CD4-positive, alpha-beta T cell treated with Interleukin-17A for 1 hour (primary cell): ENCODE results near the gene SOX6.
"Not testable (repeated sequence)": the region's sequence is repeated elsewhere in the genome, so short reads cannot be mapped to it uniquely, and the experiment has no call there.

ENCODE experiments used
- DNase-seq: peaks from one replicate; pipeline ENCODE4 v3.0.0-alpha.2; 2020

SOX6 gene

GRCh38 chr11:15943418-15944197, 412.7 kb downstream of the SOX6 start:
- no peak for DNase-seq

GRCh38 chr11:15942936-15943335, 413.4 kb downstream of the SOX6 start:
- DNase-seq: no peak

GRCh38 chr11:15942126-15942525, 414.2 kb downstream of the SOX6 start:
- no peak for DNase-seq

GRCh38 chr11:15941206-15941770, 415.1 kb downstream of the SOX6 start:
- DNase-seq: no peak

GRCh38 chr11:15940462-15941205, 415.7 kb downstream of the SOX6 start:
- DNase-seq: no peak

GRCh38 chr11:15938983-15939382, 417.4 kb downstream of the SOX6 start:
- no peak for DNase-seq

GRCh38 chr11:15938121-15938611, 418.2 kb downstream of the SOX6 start:
- no peak for DNase-seq

GRCh38 chr11:15937601-15938120, 418.7 kb downstream of the SOX6 start:
- no peak for DNase-seq

- no peak for DNase-seq
Measured at GRCh38 chr11:15936011-15936410, 420.3 kb downstream of the SOX6 start.

- DNase-seq: no peak
Measured at GRCh38 chr11:15935373-15935772, 421.0 kb downstream of the SOX6 start.

- DNase-seq: no peak
Measured at GRCh38 chr11:15933886-15934625, 422.3 kb downstream of the SOX6 start.

GRCh38 chr11:15932417-15932816, 423.9 kb downstream of the SOX6 start:
- DNase-seq: no peak

GRCh38 chr11:15931497-15931896, 424.8 kb downstream of the SOX6 start:
- no peak for DNase-seq

GRCh38 chr11:15930442-15931025, 425.8 kb downstream of the SOX6 start:
- DNase-seq: no peak

- DNase-seq: no peak
Measured at GRCh38 chr11:15929371-15929901, 426.9 kb downstream of the SOX6 start.

- DNase-seq: no peak
Measured at GRCh38 chr11:15927864-15928217, 428.5 kb downstream of the SOX6 start.

- DNase-seq: no peak
Measured at GRCh38 chr11:15927196-15927863, 429.0 kb downstream of the SOX6 start.

- no peak for DNase-seq
Measured at GRCh38 chr11:15926071-15926470, 430.3 kb downstream of the SOX6 start.

- no peak for DNase-seq
Measured at GRCh38 chr11:15923183-15923582, 433.2 kb downstream of the SOX6 start.

- DNase-seq: not testable (repeated sequence)
Measured at GRCh38 chr11:15922745-15923144, 433.6 kb downstream of the SOX6 start.

GRCh38 chr11:15920856-15921629, 435.3 kb downstream of the SOX6 start:
- no peak for DNase-seq
